ENCODE measurements around the gene SUMF1. TPM values are rescaled to one million over a fixed set of nuclear protein-coding genes. Genes with fewer than 3 reads are reported as not detected.

SUMF1 gene
- total RNA-seq, 1 experiment from 2014 or later: 11.8 TPM

- Mint-ChIP-seq H3K27ac (ENCODE audit: low read depth, unreplicated experiment) (peak overlapping the region; percentile 71), H3K9me3 (ENCODE audit: unreplicated experiment) (no peaks in the 10 kb centered on the region), H3K4me3 (ENCODE audit: unreplicated experiment) (no peak overlapping the region)
These were observed 143.6 kb downstream of the SUMF1 start for GRCh38 chr3:4323246-4324027.

DNA sequence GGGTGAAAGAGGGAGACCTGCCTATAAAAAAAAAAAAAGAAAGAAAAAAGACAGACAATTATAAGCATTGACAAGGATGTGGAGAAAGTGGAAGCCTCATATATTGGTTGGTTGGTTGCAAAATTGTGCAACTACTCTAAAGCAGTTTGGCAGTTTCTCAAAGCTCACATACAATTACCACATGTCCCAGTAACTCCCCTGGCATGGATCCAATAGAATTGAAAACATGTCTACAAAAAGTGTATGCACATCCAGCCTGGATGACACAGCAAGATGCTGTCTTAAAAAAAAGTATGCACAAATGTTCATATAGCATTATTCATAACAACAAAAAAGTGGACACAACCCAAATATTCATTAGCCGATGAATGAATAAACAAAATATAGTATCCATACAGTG is 144.4 kb downstream of the SUMF1 start:
- Mint-ChIP-seq H3K36me3 (ENCODE audit: insufficient read depth, unreplicated experiment) (no peaks in the 10 kb centered on the region), H3K4me1 (ENCODE audit: insufficient read depth, unreplicated experiment) (peaks cover 8% of the 10 kb centered on the region), H3K27me3 (ENCODE audit: insufficient read depth, unreplicated experiment) (no peaks in the 10 kb centered on the region), H3K9me3 (ENCODE audit: unreplicated experiment) (no peaks in the 10 kb centered on the region), H3K4me3 (ENCODE audit: unreplicated experiment) (no peak overlapping the region), H3K27ac (ENCODE audit: low read depth, unreplicated experiment) (peak overlapping the region; percentile 71)
- TF ChIP-seq CTCF (IDR thresholded peaks at IDR 0.05; ENCODE audit: unreplicated experiment): no peak
- intact Hi-C loops (cut with micrococcal nuclease): no loop called here
- DNase-seq (ENCODE audit: unreplicated experiment): peak; percentile 95
- BruUV-seq (replicated peaks): no TSS peak
- POLR2A ChIA-PET: interaction anchor here (1.5 to 5.1 kb wide), 3 partner anchors 8 to 19 kb away, joined by 3 to 47 read pairs (median 11); no protein-coding TSS in a partner anchor
- CTCF ChIA-PET: interaction anchor here (0.6 to 2.3 kb wide), 5 partner anchors 11 to 1145 kb away, joined by 3 to 6 read pairs (median 4); no protein-coding TSS in a partner anchor

More at GRCh38 chr3:4323246-4324027, 143.6 kb downstream of the SUMF1 start:
- no peak for DNase-seq (ENCODE audit: unreplicated experiment)
- TF ChIP-seq CTCF (IDR thresholded peaks at IDR 0.05; ENCODE audit: unreplicated experiment): no peak
- no TSS peak for BruUV-seq (replicated peaks)
- Mint-ChIP-seq H3K27me3 (ENCODE audit: insufficient read depth, unreplicated experiment) (no peaks in the 10 kb centered on the region), H3K4me1 (ENCODE audit: insufficient read depth, unreplicated experiment) (peaks cover 8% of the 10 kb centered on the region), H3K36me3 (ENCODE audit: insufficient read depth, unreplicated experiment) (no peaks in the 10 kb centered on the region)
- intact Hi-C loops (cut with micrococcal nuclease): no loop called here
- ChIA-PET POLR2A (interaction anchor here (1.3 to 5.1 kb wide), 4 partner anchors 9 to 19 kb away, joined by 3 to 47 read pairs (median 8); no protein-coding TSS in a partner anchor), CTCF (interaction anchor here (1.2 to 2.3 kb wide), 3 partner anchors 10 to 310 kb away, joined by 4 to 6 read pairs (median 5); no protein-coding TSS in a partner anchor)

- ChIA-PET CTCF (interaction anchor here (0.6 to 1.2 kb wide), 4 partner anchors 11 to 1144 kb away, joined by 3 to 4 read pairs (median 4); no protein-coding TSS in a partner anchor), POLR2A (interaction anchor here (2.6 to 5.1 kb wide), 2 partner anchors 13 to 18 kb away, joined by 11 to 47 read pairs; no protein-coding TSS in a partner anchor)
- TF ChIP-seq CTCF (IDR thresholded peaks at IDR 0.05; ENCODE audit: unreplicated experiment): no peak
- Mint-ChIP-seq H3K4me3 (ENCODE audit: unreplicated experiment) (no peak overlapping the region), H3K27ac (ENCODE audit: low read depth, unreplicated experiment) (no peak overlapping the region), H3K36me3 (ENCODE audit: insufficient read depth, unreplicated experiment) (no peaks in the 10 kb centered on the region), H3K4me1 (ENCODE audit: insufficient read depth, unreplicated experiment) (peaks cover 8% of the 10 kb centered on the region), H3K27me3 (ENCODE audit: insufficient read depth, unreplicated experiment) (no peaks in the 10 kb centered on the region), H3K9me3 (ENCODE audit: unreplicated experiment) (no peaks in the 10 kb centered on the region)
- intact Hi-C loops (cut with micrococcal nuclease): no loop called here
- DNase-seq (ENCODE audit: unreplicated experiment): no peak
- no TSS peak for BruUV-seq (replicated peaks)
These were observed 145.3 kb downstream of the SUMF1 start for GRCh38 chr3:4321732-4322131.

DNA sequence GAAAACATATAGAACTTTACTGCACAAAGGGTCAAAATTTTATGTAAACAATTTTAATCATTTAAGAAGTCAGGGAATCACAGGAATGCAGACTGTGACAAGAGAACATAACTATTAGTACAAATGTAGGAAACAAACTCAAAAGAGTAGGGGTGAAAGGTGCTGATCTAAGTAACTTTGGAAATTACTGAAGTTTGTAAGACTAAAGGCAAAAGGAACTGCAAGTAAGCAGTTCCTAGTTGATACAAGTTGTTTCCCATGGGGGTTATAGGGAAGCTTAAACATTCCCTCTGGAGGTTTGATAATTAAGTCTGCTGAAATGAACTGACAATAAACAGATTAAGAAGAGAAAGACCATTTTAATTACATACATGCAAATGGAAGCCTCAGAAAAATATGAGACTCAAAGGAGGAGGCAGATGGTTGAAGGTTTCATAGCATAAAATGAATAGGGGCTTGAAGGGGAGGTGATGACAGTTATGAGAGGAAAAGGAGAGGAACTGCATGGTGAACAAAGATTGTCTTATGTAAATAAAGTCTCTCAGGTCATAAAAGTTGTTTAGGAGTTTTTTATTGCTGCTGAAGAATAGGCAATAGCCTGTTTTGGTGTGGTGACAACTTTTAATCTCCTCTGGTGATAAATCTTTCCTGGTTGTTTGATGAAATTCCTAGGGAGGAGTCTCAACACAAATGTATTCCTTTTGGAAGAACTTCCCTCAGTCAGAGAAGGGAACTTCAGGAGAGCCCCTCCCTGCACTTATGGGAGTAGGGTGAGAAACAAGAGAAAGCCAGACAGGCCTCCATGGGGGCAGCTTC is 146.8 kb downstream of the SUMF1 start:
- TF ChIP-seq CTCF (IDR thresholded peaks at IDR 0.05; ENCODE audit: unreplicated experiment): no peak
- CTCF ChIA-PET: no interaction called here
- H3K27me3 Mint-ChIP-seq (ENCODE audit: insufficient read depth, unreplicated experiment): no peaks in the 10 kb centered on the region
- peaks cover 6% of the 10 kb centered on the region for H3K36me3 Mint-ChIP-seq (ENCODE audit: insufficient read depth, unreplicated experiment)
- H3K9me3 Mint-ChIP-seq (ENCODE audit: unreplicated experiment): no peaks in the 10 kb centered on the region
- intact Hi-C loops (cut with micrococcal nuclease): no loop called here
- BruUV-seq (replicated peaks): no TSS peak
- no peak overlapping the region for H3K4me3 Mint-ChIP-seq (ENCODE audit: unreplicated experiment)
- no peak for DNase-seq (ENCODE audit: unreplicated experiment)
- no peak overlapping the region for H3K27ac Mint-ChIP-seq (ENCODE audit: low read depth, unreplicated experiment)
- POLR2A ChIA-PET: interaction anchor here (0.7 to 5.1 kb wide), 3 partner anchors 12 to 294 kb away, joined by 3 to 47 read pairs (median 11); no protein-coding TSS in a partner anchor
- H3K4me1 Mint-ChIP-seq (ENCODE audit: insufficient read depth, unreplicated experiment): peaks cover 8% of the 10 kb centered on the region

Measured in MCF 10A (cell line).